ENCODE measurements around the gene UQCR10.

UQCR10 gene

DNA sequence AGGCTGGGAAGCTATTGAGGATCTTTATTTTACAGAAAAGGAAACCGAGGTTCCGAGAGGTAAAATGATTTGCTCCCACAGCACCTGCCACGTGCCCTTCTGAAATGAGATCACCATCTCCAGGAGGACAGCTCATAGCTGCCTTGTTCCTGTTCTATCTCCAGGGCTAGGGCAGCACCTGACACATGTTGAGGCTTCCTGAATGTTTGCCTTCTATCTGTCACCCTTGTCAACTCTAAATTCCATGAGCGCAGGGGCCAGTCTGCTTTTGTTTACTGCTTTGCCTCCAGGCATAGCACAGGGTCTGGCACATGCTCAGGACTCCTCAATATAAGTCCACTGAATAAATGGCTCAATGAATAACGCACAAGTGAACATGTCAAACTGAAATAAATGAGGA, 46.8 kb downstream of the UQCR10 start:
- ChIA-PET CTCF (interaction anchor here (1.4 to 3.2 kb wide), 3 partner anchors 12 to 275 kb away, joined by 3 to 15 read pairs (median 4); no protein-coding TSS in a partner anchor), POLR2A (no interaction called here)
- H3K4me3 ChIP-seq (ENCODE audit: low read depth, low read length): no peak overlapping the region
- TF ChIP-seq, protein P1, sequence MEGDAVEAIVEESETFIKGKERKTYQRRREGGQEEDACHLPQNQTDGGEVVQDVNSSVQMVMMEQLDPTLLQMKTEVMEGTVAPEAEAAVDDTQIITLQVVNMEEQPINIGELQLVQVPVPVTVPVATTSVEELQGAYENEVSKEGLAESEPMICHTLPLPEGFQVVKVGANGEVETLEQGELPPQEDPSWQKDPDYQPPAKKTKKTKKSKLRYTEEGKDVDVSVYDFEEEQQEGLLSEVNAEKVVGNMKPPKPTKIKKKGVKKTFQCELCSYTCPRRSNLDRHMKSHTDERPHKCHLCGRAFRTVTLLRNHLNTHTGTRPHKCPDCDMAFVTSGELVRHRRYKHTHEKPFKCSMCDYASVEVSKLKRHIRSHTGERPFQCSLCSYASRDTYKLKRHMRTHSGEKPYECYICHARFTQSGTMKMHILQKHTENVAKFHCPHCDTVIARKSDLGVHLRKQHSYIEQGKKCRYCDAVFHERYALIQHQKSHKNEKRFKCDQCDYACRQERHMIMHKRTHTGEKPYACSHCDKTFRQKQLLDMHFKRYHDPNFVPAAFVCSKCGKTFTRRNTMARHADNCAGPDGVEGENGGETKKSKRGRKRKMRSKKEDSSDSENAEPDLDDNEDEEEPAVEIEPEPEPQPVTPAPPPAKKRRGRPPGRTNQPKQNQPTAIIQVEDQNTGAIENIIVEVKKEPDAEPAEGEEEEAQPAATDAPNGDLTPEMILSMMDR (IDR thresholded peaks at IDR 0.05; ENCODE audit: insufficient read depth, low read length, missing control alignments): no peak
- no peak for DNase-seq (ENCODE audit: low read depth, low spot score)

DNA sequence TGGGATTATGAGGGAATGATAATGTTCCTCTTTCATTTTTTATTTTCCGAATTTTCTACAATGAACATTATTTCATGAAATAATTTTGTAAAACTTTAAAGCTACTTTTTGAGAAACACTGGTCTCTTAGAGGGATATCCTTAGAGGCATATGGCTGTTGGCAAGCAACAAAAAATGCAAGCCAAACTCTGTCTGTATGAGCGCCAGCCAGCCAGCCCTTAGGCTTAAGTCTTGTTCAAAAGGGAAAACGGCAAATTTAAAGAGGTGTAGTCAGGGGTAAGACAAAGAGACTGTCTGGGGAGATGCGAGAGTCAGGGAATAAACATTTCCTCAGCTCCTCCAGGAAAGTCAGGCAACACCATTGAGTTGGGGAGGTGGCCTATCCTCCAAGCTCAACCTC, 48.4 kb downstream of the UQCR10 start:
- TF ChIP-seq, protein P1 (IDR thresholded peaks at IDR 0.05; ENCODE audit: insufficient read depth, low read length, missing control alignments): no peak
- H3K4me3 ChIP-seq (ENCODE audit: low read depth, low read length): no peak overlapping the region
- DNase-seq (ENCODE audit: low read depth, low spot score): no peak
- POLR2A ChIA-PET: no interaction called here
- CTCF ChIA-PET: interaction anchor here (3.2 kb wide), 1 partner anchor 190 kb away, joined by 15 read pairs; no protein-coding TSS in a partner anchor

DNA sequence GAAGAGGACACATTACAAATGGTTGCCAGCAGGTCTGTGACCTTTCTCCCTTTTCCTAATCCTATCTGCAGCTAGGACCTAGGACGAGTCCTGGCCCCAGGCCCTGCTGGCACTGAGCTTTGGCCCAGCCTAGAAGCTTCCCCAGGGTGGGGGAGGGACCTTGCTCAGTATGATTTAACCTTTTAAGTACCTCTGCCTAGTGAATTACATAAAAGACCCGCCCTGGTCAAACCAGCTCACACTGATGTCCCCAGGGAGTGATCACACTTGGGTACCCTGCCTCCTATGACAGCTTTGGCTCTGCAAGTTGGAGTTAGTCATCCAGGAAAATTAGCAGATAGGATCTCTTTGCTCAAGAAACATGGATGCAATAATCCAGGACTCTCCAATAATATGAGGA, 49.0 kb downstream of the UQCR10 start:
- ChIA-PET CTCF (interaction anchor here (3.2 kb wide), 1 partner anchor 189 kb away, joined by 15 read pairs; no protein-coding TSS in a partner anchor), POLR2A (no interaction called here)
- DNase-seq (ENCODE audit: low read depth, low spot score): no peak
- TF ChIP-seq, protein P1 (IDR thresholded peaks at IDR 0.05; ENCODE audit: insufficient read depth, low read length, missing control alignments): no peak
- H3K4me3 ChIP-seq (ENCODE audit: low read depth, low read length): no peak overlapping the region

DNA sequence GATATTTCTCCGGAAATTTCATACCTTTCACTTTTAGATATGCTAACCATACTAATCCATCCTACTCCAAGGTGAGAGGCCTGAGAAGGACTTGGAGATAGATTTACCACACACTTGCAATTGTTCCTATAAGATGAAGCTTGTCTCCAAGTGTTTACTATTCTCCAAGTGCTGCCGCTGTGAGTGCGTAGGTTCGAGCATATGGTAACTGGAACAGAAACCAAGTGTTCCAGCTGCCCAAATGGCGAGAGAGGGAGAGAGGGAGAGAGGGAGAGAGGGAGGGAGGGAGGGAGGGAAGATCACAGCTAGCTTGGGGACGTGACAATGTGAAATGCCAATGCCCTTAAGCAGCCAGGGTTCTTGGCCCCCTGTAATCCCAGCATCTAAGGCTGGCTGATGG, 49.4 kb downstream of the UQCR10 start:
- ChIA-PET POLR2A (no interaction called here), CTCF (interaction anchor here (0.9 kb wide), 1 partner anchor 188 kb away, joined by 3 read pairs; no protein-coding TSS in a partner anchor)
- no peak for DNase-seq (ENCODE audit: low read depth, low spot score)

DNA sequence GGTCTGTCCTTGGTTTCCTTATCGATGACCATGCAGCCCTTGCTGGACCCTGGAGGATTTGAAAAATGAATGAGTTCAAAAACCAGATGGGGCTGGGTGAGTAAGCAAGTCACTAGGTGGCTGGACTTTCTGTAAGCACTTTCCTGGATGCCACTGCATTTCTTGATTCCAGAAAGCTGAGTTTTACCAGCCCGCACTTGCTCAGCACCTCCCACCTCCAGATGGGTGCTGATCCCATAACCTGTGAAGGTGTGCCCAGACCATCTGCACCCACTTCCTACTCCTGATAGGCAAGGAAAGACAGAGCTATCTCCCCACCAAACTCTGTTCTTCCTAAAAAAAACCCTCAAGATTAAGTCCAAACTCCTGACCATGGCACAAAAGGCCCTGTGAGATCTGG, 49.8 kb downstream of the UQCR10 start:
- ChIA-PET CTCF (interaction anchor here (0.9 kb wide), 1 partner anchor 188 kb away, joined by 3 read pairs; no protein-coding TSS in a partner anchor), POLR2A (no interaction called here)
- TF ChIP-seq, protein P1 (IDR thresholded peaks at IDR 0.05; ENCODE audit: insufficient read depth, low read length, missing control alignments): no peak
- no peak overlapping the region for H3K4me3 ChIP-seq (ENCODE audit: low read depth, low read length)
- DNase-seq (ENCODE audit: low read depth, low spot score): no peak

More for the DNA sequence above, 49.4 kb downstream of the UQCR10 start:
- TF ChIP-seq, protein P1 (IDR thresholded peaks at IDR 0.05; ENCODE audit: insufficient read depth, low read length, missing control alignments): no peak
- no peak overlapping the region for H3K4me3 ChIP-seq (ENCODE audit: low read depth, low read length)

DNA sequence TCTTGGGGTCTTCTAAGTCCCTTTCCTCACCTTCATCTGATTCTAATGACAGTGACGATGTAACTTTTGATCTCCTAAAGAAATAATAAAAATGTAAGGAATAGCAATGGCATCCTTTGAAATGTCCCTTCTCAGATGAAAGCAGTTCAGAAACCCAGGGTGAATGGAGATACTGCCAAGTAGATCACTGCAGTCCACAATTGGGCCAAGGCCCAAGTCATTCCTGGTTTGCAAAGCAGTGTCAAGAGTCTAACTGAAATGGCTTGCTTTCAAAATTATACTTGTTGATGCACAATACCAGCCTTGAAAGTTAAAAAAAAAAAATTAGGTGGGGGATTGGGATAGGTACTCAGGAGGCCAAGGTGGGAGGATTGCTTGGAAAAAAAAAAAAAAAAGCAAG, 50.6 kb downstream of the UQCR10 start:
- DNase-seq (ENCODE audit: low read depth, low spot score): no peak
- CTCF ChIA-PET: no interaction called here
- POLR2A ChIA-PET: no interaction called here
- TF ChIP-seq, protein P1 (IDR thresholded peaks at IDR 0.05; ENCODE audit: insufficient read depth, low read length, missing control alignments): no peak
- no peak overlapping the region for H3K4me3 ChIP-seq (ENCODE audit: low read depth, low read length)

All from AG04449 (cell line).